Transverse colon (tissue), 4 donors: ENCODE results near the gene TEX12. TPM values are rescaled to one million over a fixed set of nuclear protein-coding genes. Genes with fewer than 3 reads are reported as not detected.

Experiments
- DNase-seq: peaks from one replicate; pipeline ENCODE4 v3.0.0-alpha.2; 2019
- H3K27ac ChIP-seq, 4 donors: fragments of 200-600 bp; sonication (generic); 2 replicates each; pipeline ENCODE4 v1.5.1; 2016 to 2018; ENCODE audit warnings: inconsistent platforms in 4 of 4
- H3K27me3 ChIP-seq: fragments of 200-600 bp; sonication (generic); 2 replicates; pipeline ENCODE4 v1.5.1; 2017; ENCODE audit warnings: inconsistent platforms
- H3K36me3 ChIP-seq, 4 donors: fragments of 200-600 bp; sonication (generic); 2 replicates each; pipeline ENCODE4 v1.5.1; 2017 to 2019; ENCODE audit warnings: inconsistent platforms in 4 of 4
- H3K4me1 ChIP-seq, 4 donors: fragments of 200-600 bp; sonication (generic); 2 replicates each; pipeline ENCODE4 v1.5.1; 2017 to 2020; ENCODE audit warnings: inconsistent platforms in 4 of 4
- H3K4me3 ChIP-seq, 4 donors: fragments of 200-600 bp; sonication (generic); 1 replicate in 1 of 4; 2 replicates in 3 of 4; pipeline versions ENCODE4 v1.5.1 to v1.6.1; 2017 to 2019; ENCODE audit warnings: inconsistent platforms in 4 of 4
- H3K9me3 ChIP-seq, 2 donors: fragments of 200-600 bp; sonication (generic); 2 replicates each; pipeline ENCODE4 v1.5.1; 2017 to 2019; ENCODE audit warnings: inconsistent platforms in 2 of 2
- CTCF ChIP-seq, 5 experiments: fragments of 200-600 bp in 3 of 5; fragments of 450-650 bp in 2 of 5; sonication (generic) in 3 of 5; IDR thresholded peaks; 1 replicate in 2 of 5; 2 replicates in 3 of 5; pipeline ENCODE4 v1.5.1; 2016 to 2017; ENCODE audit warnings: antibody characterized with exemption in 5 of 5, inconsistent platforms in 3 of 5, mild to moderate bottlenecking in 2 of 5, moderate library complexity in 1 of 5
- EP300 ChIP-seq: sonication (generic); formaldehyde crosslinking; IDR thresholded peaks from one replicate; pipeline ENCODE4 v1.6.1; 2017; ENCODE audit warnings: antibody characterized with exemption, low read depth
- POLR2A ChIP-seq: fragments of 450-650 bp; IDR thresholded peaks from one replicate; pipeline ENCODE4 v1.6.1; 2016; ENCODE audit warnings: antibody characterized with exemption, mild to moderate bottlenecking, moderate library complexity
- POLR2AphosphoS5 ChIP-seq, 3 donors: sonication (generic); formaldehyde crosslinking; IDR thresholded peaks; one replicate each; pipeline ENCODE4 v1.6.1; 2016; ENCODE audit warnings: antibody characterized with exemption in 3 of 3
- WGBS, 2 donors: methylation state at CpG; one replicate each; pipeline ENCODE4 v1.1.5; 2018; ENCODE audit warnings: low coverage in 1 of 2; 5-methylcytosine and 5-hydroxymethylcytosine counted together
- in situ Hi-C, 4 donors: fragments of 200-750 bp; cut with MboI; loops; one replicate each; pipeline versions ENCODE4 v1.15.0 to v1.15.1; 2017; ENCODE audit warnings: low sequenced_read_pairs in 3 of 4, low pct_ligation_motif_present in 1 of 4, low pct_unique_long_range_greater_than_20kb in 1 of 4
- intact Hi-C: fragments of 100-400 bp; cut with DNase I; formaldehyde crosslinking; loops from one replicate; pipeline ENCODE4 v1.15.1; 2023; ENCODE audit warnings: low total_unique reads
- total RNA-seq, 4 donors: library from RNA; depleted of rRNA; stranded (reverse); fragments of >200 nt; gene quantifications; one replicate each; pipeline ENCODE4 v1.1.0, GENCODE V29; 2016

The TEX12 gene
- total RNA-seq, 4 donors from 2014 or later = 0.96 to 1.3 TPM; not detected in 2

- no peaks in the 10 kb centered on the region for H3K27me3 ChIP-seq
- DNase-seq = no peak
- H3K4me3 ChIP-seq = no peak overlapping the region
- no peaks in the 10 kb centered on the region for H3K4me1 ChIP-seq
- no peaks in the 10 kb centered on the region for H3K36me3 ChIP-seq
- TF ChIP-seq POLR2AphosphoS5 (IDR thresholded peaks at IDR 0.05) (no peak), CTCF (IDR thresholded peaks at IDR 0.05) (no peak), POLR2A (no peak), EP300 (no peak)
- H3K9me3 ChIP-seq = no peaks in the 10 kb centered on the region
- in situ Hi-C loops = loop anchor here in 3 of 4 donors (25.0 kb wide), 2 partner anchors 350 to 1075 kb away; no protein-coding TSS in a partner anchor
- intact Hi-C loops = no loop called here
- WGBS, 2 donors = 94% methylated on average over 3 of the region's 3 CpGs; no CpG with 5 or more reads in 1 of the 2 donors
- no peak overlapping the region for H3K27ac ChIP-seq
These were observed 45.1 kb downstream of the TEX12 start for GRCh38 chr11:112212290-112212689.

- H3K27ac ChIP-seq = no peak overlapping the region
- in situ Hi-C loops (loop anchor here in 3 of 4 donors (25.0 kb wide), 2 partner anchors 350 to 1075 kb away; no protein-coding TSS in a partner anchor), intact Hi-C loops (no loop called here)
- no peak overlapping the region for H3K4me3 ChIP-seq
- H3K4me1 ChIP-seq = no peaks in the 10 kb centered on the region
- no peaks in the 10 kb centered on the region for H3K36me3 ChIP-seq
- no peaks in the 10 kb centered on the region for H3K9me3 ChIP-seq
- TF ChIP-seq CTCF (IDR thresholded peaks at IDR 0.05) (no peak), POLR2AphosphoS5 (IDR thresholded peaks at IDR 0.05) (no peak), EP300 (no peak), POLR2A (no peak)
- DNase-seq = no peak
- no peaks in the 10 kb centered on the region for H3K27me3 ChIP-seq
These were observed 45.5 kb downstream of the TEX12 start for GRCh38 chr11:112212710-112213109.

GRCh38 chr11:112213753-112214152, 46.6 kb downstream of the TEX12 start:
- Histone ChIP-seq H3K4me1 (no peaks in the 10 kb centered on the region), H3K27ac (no peak overlapping the region), H3K4me3 (no peak overlapping the region), H3K36me3 (no peaks in the 10 kb centered on the region), H3K27me3 (no peaks in the 10 kb centered on the region), H3K9me3 (no peaks in the 10 kb centered on the region)
- no peak for DNase-seq
- TF ChIP-seq POLR2A = no peak
- no peak for TF ChIP-seq POLR2AphosphoS5 (IDR thresholded peaks at IDR 0.05)
- no peak for TF ChIP-seq EP300
- no peak for TF ChIP-seq CTCF (IDR thresholded peaks at IDR 0.05)
- in situ Hi-C loops (loop anchor here in 3 of 4 donors (25.0 kb wide), 2 partner anchors 349 to 1074 kb away; no protein-coding TSS in a partner anchor), intact Hi-C loops (no loop called here)
- 90 to 100% methylated on average over 4 of the region's 4 CpGs for WGBS, 2 donors

- intact Hi-C loops (no loop called here), in situ Hi-C loops (loop anchor here in 3 of 4 donors (5.0 to 25.0 kb wide), 3 partner anchors 62 to 1072 kb away; no protein-coding TSS in a partner anchor)
- WGBS, 2 donors = 92 to 97% methylated on average over 4 to 6 of the region's 6 CpGs
- no peaks in the 10 kb centered on the region for H3K9me3 ChIP-seq
- peaks cover 0 to 2% (median 0%) of the 10 kb centered on the region in 4 donors for H3K4me1 ChIP-seq
- H3K27me3 ChIP-seq = no peaks in the 10 kb centered on the region
- H3K4me3 ChIP-seq = no peak overlapping the region
- H3K36me3 ChIP-seq = no peaks in the 10 kb centered on the region
- no peak overlapping the region for H3K27ac ChIP-seq
- TF ChIP-seq CTCF (IDR thresholded peaks at IDR 0.05) (no peak), EP300 (no peak), POLR2A (no peak), POLR2AphosphoS5 (IDR thresholded peaks at IDR 0.05) (no peak)
- DNase-seq = no peak
These were observed 48.4 kb downstream of the TEX12 start for GRCh38 chr11:112215621-112216020.
